ENCODE results near the gene TRIP11. TPM values are rescaled to one million over a fixed set of nuclear protein-coding genes. Genes with fewer than 3 reads are reported as not detected.

TRIP11 gene
- total RNA-seq, 1 experiment from 2014 or later, result 37.3 TPM

GRCh38 chr14:91942128-91942527, 97.7 kb downstream of the TRIP11 start:
- no peak overlapping the region for H3K4me3 ChIP-seq (ENCODE audit: low read depth in 2 of 2, low read length in 2 of 2)
- intact Hi-C loops (cut with micrococcal nuclease; ENCODE audit: unreplicated experiment), result no loop called here
- peaks cover 3% of the 10 kb centered on the region for H3K27me3 ChIP-seq (ENCODE audit: control insufficient read depth, insufficient read depth, low read length)
- TF ChIP-seq CTCF (IDR thresholded peaks at IDR 0.05) (no peak), SIN3A (IDR thresholded peaks at IDR 0.05; ENCODE audit: borderline replicate concordance, insufficient read depth, low read depth, low read length) (no peak), TCF7L2 (IDR thresholded peaks at IDR 0.05; ENCODE audit: low read depth, low read length) (no peak), REST (IDR thresholded peaks at IDR 0.05; ENCODE audit: insufficient read depth in 1 of 2, low read depth in 2 of 2, low read length in 1 of 2) (no peak), POLR2AphosphoS5 (IDR thresholded peaks at IDR 0.05; ENCODE audit: low read depth, low read length) (no peak)
- CTCF ChIA-PET, result no interaction called here
- no peaks in the 10 kb centered on the region for H3K4me1 ChIP-seq (ENCODE audit: control insufficient read depth, insufficient read depth, low read length)
- H3K27ac ChIP-seq (ENCODE audit: low read length), result no peak overlapping the region
- no TSS peak for BruUV-seq (replicated peaks)
- DNase-seq (ENCODE audit: low read depth, low spot score) (no peak), ATAC-seq (no peak)
- no peaks in the 10 kb centered on the region for H3K36me3 ChIP-seq (ENCODE audit: control insufficient read depth, insufficient read depth, low read length)
- in situ Hi-C loops (cut with HindIII; ENCODE audit: low pct_unique_long_range_greater_than_20kb, low sequenced_read_pairs), result no loop called here
- POLR2A ChIA-PET, result no interaction called here
- no peaks in the 10 kb centered on the region for H3K9me3 ChIP-seq (ENCODE audit: control insufficient read depth, insufficient read depth, low read depth, low read length)

GRCh38 chr14:91940209-91940608, 99.7 kb downstream of the TRIP11 start:
- CTCF ChIA-PET, result no interaction called here
- ATAC-seq, result no peak
- H3K27ac ChIP-seq (ENCODE audit: low read length), result no peak overlapping the region

More at GRCh38 chr14:91940209-91940608, 99.7 kb downstream of the TRIP11 start:
- H3K36me3 ChIP-seq (ENCODE audit: control insufficient read depth, insufficient read depth, low read length), result no peaks in the 10 kb centered on the region
- no TSS peak for BruUV-seq (replicated peaks)
- intact Hi-C loops (cut with micrococcal nuclease; ENCODE audit: unreplicated experiment) (no loop called here), in situ Hi-C loops (cut with HindIII; ENCODE audit: low pct_unique_long_range_greater_than_20kb, low sequenced_read_pairs) (no loop called here)
- H3K9me3 ChIP-seq (ENCODE audit: control insufficient read depth, insufficient read depth, low read depth, low read length), result no peaks in the 10 kb centered on the region
- DNase-seq (ENCODE audit: low read depth, low spot score), result no peak
- TF ChIP-seq TCF7L2 (IDR thresholded peaks at IDR 0.05; ENCODE audit: low read depth, low read length) (no peak), SIN3A (IDR thresholded peaks at IDR 0.05; ENCODE audit: borderline replicate concordance, insufficient read depth, low read depth, low read length) (no peak), REST (IDR thresholded peaks at IDR 0.05; ENCODE audit: insufficient read depth in 1 of 2, low read depth in 2 of 2, low read length in 1 of 2) (no peak), POLR2AphosphoS5 (IDR thresholded peaks at IDR 0.05; ENCODE audit: low read depth, low read length) (no peak), CTCF (IDR thresholded peaks at IDR 0.05) (no peak)
- H3K4me1 ChIP-seq (ENCODE audit: control insufficient read depth, insufficient read depth, low read length), result no peaks in the 10 kb centered on the region
- no peaks in the 10 kb centered on the region for H3K27me3 ChIP-seq (ENCODE audit: control insufficient read depth, insufficient read depth, low read length)
- POLR2A ChIA-PET, result no interaction called here
- H3K4me3 ChIP-seq (ENCODE audit: low read depth in 2 of 2, low read length in 2 of 2), result no peak overlapping the region

Measured in Panc1 (cell line).